SU-DHL-6 (cell line): ENCODE data around the gene CALML3.

Source experiments
- CTCF ChIP-seq: fragments of 200-600 bp; sonication (generic); IDR thresholded peaks from one replicate; pipeline ENCODE4 v1.5.1; 2017; ENCODE audit warnings: antibody characterized with exemption, mild to moderate bottlenecking, low read length, moderate library complexity; ENCODE audit not compliant: insufficient read depth, poor library complexity, severe bottlenecking
- EZH2phosphoT487 ChIP-seq: fragments of 200-600 bp; sonication (generic), shearing (Covaris generic); conservative IDR thresholded peaks from 2 replicates; pipeline ENCODE4 v1.6.1; 2018; ENCODE audit warnings: mild to moderate bottlenecking, antibody characterized with exemption, low read length, moderate library complexity, mixed read lengths

GRCh38 chr10:5550250-5550545 lies 25.4 kb downstream of the CALML3 start:
- TF ChIP-seq CTCF, result no peak
- TF ChIP-seq EZH2phosphoT487, result no peak
